NCI-H1436 (cell line): Measurements from ENCODE around the gene GSG1L.

ENCODE experiments used
- DNase-seq: peaks from one replicate; lab custom pipeline; 2025; lab: John Stamatoyannopoulos, UW

GSG1L gene

GRCh38 chr16:28063591-28064061, at the start of gene GSG1L:
Gene GSG1L, minus strand, starts transcription at chr16:28063714. Its CDS starts 290 bp downstream, at chr16:28063424.
- DNase-seq, result no peak

DNA sequence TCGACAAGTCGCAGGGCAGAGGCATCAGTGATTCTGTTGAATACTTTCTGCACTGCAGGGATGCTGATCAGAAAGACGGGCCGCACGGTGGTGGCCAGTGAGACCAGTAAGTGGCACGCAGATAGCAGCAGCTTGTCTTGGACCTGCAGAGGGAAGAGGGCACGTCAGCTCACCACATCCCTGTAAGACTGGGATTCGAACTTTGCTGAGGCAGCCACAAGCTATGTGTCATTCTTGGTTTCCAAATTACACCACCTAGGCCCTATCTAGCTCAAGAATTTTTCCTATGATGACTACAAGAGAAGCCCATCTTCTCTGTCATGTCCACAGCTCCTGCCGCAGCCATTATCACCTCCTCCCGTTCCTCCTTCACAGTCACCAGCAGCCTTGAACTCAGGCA, 49.4 kb upstream of the GSG1L start:
- DNase-seq, result no peak

DNA sequence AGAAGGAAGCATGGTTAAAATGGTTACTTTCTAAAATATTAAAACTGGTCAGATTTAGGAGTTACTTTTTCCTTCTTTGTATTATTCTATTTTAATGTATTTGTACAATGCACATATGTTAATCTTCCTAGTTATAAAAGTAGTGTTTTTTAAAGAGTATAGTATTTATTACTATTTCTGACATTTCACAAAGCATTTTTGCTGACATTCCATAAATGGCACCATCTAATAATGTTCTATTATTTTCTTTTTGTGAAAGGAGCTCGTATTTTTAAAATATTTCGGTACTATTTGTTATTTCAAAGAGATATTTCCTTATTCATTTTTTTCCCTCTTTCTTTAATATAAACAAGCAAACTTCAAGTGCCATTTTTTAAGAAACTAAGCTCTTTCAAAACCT, 47.5 kb upstream of the GSG1L start:
- no peak for DNase-seq

DNA sequence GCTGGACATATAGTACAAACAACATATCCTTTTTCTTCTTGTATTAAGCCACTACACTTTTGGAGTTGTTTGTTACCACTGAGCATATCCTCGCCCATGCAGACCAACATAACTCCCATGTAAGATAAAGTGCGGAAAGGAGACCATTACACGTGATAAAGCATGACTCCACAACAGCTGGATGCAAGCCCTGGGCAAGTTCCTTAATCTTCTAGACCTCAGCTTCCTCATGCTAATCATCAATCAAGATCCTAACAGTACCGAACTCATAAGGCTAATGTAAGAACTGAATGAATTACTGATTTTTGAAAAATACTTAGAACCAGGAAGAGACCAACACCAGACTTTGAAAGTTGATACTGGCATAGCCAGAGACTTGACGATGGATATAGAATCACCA, 47.0 kb upstream of the GSG1L start:
- DNase-seq, result no peak

DNA sequence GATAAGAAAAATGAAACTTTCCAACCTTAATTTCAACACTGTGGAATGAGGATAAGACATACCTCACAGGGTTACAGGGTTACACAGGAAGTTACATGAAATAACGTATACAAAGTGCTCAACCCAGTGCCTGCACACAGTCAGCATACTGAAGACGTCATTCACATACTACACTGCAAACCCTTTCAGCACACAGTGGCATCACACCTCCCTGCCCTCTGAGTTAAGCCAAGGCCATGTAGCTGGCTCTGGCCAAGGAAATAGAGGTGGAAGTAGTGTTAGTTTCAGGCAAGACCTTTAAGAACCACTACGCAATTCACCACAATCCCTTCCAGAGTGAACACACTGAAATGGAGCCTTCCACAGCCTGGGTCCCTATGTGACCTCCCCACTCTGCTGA, 46.6 kb upstream of the GSG1L start:
- DNase-seq, result no peak

DNA sequence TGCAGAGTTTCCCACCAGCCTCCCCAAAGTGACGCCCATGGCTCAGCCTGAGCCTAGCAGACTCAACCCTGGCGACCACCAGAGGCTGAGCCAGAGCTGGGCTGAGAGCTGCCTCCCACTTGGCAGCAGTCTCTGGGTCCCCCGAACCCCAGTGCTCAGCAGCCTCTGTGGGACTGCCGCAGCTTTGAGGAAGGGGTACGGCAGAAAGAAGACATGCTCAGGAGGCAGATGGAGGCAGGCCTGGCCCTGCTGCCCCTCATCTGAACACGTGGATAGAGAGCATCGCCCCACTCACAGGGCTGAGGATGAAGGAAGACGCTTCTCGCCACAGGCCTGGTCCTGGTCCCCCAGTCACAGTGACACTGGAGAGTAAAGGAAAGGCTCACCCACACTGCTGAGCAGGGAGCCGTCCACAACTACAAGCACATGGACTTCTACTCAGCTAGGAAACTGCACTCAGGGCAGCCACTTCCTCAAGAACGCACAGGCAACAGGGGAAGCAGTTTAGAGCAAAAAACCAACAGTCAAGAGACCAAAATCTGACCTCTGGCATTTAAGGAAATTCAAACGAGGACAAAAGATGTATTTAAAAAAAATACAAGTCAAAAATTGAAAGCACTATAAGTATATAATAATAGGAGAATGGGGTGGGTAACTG, 45.2 kb upstream of the GSG1L start:
- DNase-seq, result no peak

DNA sequence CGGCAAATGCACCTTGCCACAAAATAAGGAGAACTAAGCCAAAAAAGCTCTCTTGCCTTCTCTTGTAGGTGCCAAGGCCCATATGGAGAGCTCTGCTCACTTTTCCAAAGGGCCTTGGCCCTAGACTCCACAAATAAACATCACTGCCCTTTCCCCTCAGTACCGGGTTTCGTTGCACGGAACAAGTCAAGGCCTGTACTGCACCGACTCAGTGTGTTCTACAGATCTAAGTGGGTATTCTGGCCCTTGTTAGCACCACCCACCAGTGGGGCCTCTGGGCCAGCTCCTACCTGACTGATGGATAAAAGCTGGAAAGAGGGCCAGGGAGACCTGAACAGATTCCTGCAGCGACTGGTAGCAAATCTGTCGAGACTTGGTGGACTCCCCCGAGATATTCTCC, 43.7 kb upstream of the GSG1L start:
- DNase-seq, result no peak

GRCh38 chr16:28106467-28107215, 43.1 kb upstream of the GSG1L start:
- no peak for DNase-seq

- DNase-seq, result no peak
These were observed 42.4 kb upstream of the GSG1L start for GRCh38 chr16:28105954-28106353.

GRCh38 chr16:28105297-28105696, 41.8 kb upstream of the GSG1L start:
- DNase-seq, result no peak

DNA sequence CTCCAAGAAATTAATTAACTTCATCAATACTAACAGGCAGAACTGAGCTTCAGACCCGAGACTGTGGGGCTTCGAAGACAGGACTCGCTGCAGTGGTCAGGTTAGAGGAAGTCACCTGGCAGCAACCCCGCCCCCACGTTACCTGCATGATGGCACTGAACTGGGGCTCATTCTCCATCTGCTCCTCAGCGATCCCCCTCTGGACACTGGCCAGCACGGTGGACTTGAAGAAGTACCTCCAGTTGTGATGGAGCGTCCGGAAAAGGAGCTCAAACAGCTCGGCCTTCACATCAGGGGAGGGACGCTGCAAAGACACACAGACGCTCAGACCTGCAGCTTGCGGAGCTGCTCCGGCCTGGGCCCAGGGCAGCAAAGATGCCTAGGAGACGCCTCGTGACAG, 40.9 kb upstream of the GSG1L start:
- no peak for DNase-seq

DNA sequence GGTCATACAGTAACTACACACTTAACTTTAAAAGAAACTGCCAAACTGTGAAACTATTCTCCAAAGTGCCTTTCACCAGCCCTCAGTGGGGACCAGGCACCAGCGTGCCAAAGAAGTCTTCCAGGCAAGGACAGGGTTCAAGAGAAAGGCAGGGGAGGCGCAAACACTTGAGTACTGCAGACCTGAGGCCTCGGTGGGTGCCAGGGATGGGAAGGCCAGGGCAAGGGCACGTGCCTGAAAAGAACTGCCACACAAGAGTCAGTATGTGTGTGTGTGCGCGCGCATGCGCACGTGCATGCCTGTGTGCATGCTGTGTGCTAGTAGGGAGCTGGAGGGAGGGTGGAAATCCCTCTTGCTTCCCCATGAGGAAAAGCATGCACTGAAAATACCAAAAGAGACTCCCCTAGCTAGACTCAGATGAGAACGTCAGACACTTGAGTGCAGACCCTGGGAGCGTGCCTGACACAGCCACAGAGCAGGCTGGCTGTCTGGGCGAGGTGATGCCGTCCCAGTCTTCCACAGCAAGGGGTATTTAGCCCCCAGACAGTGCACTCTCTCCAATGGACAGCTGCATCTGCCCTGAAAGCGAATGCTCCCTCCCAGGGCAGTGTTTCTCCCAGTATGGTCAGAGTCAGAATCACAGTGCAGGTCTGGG, 40.1 kb upstream of the GSG1L start:
- DNase-seq, result no peak

GRCh38 chr16:28101533-28101890, 38.0 kb upstream of the GSG1L start:
- no peak for DNase-seq

- no peak for DNase-seq
These were observed 37.5 kb upstream of the GSG1L start for GRCh38 chr16:28100810-28101532.

- DNase-seq, result no peak
These were observed 35.7 kb upstream of the GSG1L start for GRCh38 chr16:28098959-28099945.

GRCh38 chr16:28098171-28098958, 34.9 kb upstream of the GSG1L start:
- DNase-seq, result no peak

- DNase-seq, result no peak
These were observed 33.7 kb upstream of the GSG1L start for GRCh38 chr16:28096983-28097899.

GRCh38 chr16:28093385-28093725, 29.8 kb upstream of the GSG1L start:
- no peak for DNase-seq

DNA sequence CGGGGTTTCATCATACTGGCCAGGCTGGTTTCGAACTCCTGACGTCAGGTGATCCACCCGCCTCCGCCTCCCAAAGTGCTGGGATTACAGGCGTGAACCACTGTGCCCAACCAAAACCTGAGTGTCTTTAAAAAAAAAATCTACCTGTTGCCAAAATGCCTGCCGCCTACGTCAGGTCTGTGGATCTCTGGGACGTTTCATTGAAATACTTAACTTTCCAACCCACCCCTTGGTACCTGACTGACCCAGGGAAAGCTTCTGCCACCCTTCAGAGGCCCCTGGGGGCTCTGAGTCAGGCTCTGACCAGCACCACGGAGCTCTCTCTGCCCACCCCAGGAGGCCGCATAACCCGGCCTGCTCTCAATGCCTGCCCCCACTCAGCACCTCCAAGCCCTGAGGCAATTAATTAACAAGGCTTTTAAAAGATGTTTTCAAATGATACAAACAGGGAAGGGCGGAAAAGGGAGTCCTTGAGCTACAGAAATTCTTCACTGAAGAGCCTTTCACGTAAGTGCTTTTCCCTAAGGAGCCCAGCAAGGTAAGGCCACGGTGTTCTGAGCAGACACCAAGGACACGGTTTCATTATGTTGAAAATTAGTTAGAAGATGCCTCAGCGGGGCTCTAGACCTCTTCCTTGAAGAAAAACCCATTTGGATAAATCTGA, 29.3 kb upstream of the GSG1L start:
- peak; percentile 2 for DNase-seq
